ENCODE results near the gene ETV3L. TPM values are rescaled to one million over a fixed set of nuclear protein-coding genes. Genes with fewer than 3 reads are reported as not detected.
"Not testable (repeated sequence)": the region's sequence is repeated elsewhere in the genome, so short reads cannot be mapped to it uniquely, and the experiment has no call there.

The ETV3L gene
- total and polyA plus RNA-seq, 5 donors from 2014 or later, result not detected

DNA sequence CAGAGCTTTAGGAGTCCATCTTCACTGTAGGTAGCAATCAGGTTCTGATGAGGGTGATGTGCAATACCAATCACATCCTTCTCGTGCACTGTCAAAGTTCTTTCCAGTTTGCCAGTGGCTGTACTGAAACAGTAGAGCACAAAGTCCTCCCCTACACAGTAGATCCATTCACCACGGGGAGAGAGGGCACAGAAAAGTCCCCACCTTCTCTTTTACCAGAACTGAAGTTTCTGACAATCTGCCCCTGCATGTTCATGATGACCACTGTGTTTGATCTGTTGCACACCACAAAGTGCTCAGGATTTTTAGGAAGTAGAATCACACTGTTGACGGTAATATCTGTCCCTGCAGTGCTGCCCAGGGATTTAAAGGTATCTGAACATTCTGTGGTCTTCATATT is 40.4 kb downstream of the ETV3L start:
- H3K4me3 ChIP-seq (ENCODE audit: low read depth, low read length); DNase-seq; H3K27me3 ChIP-seq (ENCODE audit: control insufficient read depth, insufficient read depth, low read length); H3K36me3 Mint-ChIP-seq; H3K4me1 ChIP-seq (ENCODE audit: control insufficient read depth, insufficient read depth, low read length, poor library complexity, severe bottlenecking); H3K9me3 ChIP-seq (ENCODE audit: control insufficient read depth in 2 of 2, low read length in 2 of 2); H3K4me1 Mint-ChIP-seq; H3K27ac ChIP-seq (ENCODE audit: insufficient read depth, low read length, poor library complexity, severe bottlenecking); H3K27ac Mint-ChIP-seq; ATAC-seq (ENCODE audit: low read depth in 2 of 2); H3K36me3 ChIP-seq (ENCODE audit: control insufficient read depth, insufficient read depth, low read length); H3K4me3 Mint-ChIP-seq: not testable (repeated sequence)
- peaks cover 0 to 16% (median 6%) of the 10 kb centered on the region in 7 donors for H3K9me3 Mint-ChIP-seq
- peaks cover 42% of the 10 kb centered on the region for H3K27me3 Mint-ChIP-seq

DNA sequence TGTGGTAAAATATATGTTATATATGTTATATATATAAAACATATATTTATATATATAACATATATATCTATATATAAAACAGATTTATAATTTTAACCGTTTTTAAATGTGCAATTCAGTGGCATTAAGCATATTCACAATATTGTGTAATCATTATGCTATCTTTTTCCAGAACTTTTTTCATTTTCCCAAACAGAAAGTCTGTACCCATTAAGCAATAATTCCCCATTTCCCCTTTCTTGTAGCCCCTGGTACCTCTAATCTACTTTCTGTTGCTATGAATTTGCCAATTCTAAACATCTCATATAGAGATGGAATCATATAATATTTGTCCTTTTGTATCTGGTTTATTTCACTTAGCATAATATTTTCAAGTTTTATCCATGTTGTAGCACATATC is 43.3 kb downstream of the ETV3L start:
- H3K27me3 Mint-ChIP-seq, result peaks cover 59% of the 10 kb centered on the region

DNA sequence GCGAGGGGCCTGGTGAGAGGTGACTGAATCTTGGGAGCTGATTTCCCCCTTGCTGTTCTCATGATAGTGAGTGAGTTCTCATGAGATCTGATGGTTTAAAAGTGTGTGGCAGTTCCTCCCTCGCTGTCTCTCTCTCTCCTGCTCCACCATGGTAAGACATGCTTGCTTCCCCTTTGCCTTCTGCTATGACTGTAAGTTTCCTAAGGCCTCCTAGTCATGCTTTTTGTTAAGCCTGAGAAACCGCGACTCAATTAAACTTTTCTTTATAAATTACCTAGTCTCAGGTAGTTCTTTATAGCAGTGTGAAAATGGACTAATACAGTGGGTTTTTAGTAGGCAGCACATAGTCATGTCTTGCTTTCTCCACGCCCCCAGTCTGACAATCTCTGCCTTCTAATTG is 43.9 kb downstream of the ETV3L start:
- DNase-seq; H3K4me3 ChIP-seq (ENCODE audit: low read depth, low read length); H3K4me1 Mint-ChIP-seq; H3K27me3 ChIP-seq (ENCODE audit: control insufficient read depth, insufficient read depth, low read length); H3K27ac ChIP-seq (ENCODE audit: insufficient read depth, low read length, poor library complexity, severe bottlenecking); H3K36me3 Mint-ChIP-seq; H3K4me1 ChIP-seq (ENCODE audit: control insufficient read depth, insufficient read depth, low read length, poor library complexity, severe bottlenecking); ATAC-seq (ENCODE audit: low read depth in 2 of 2); H3K36me3 ChIP-seq (ENCODE audit: control insufficient read depth, insufficient read depth, low read length); H3K4me3 Mint-ChIP-seq; H3K27ac Mint-ChIP-seq: not testable (repeated sequence)
- peaks cover 62% of the 10 kb centered on the region for H3K27me3 Mint-ChIP-seq
- H3K9me3 Mint-ChIP-seq, result peaks cover 1 to 16% (median 8%) of the 10 kb centered on the region in 7 donors
- H3K9me3 ChIP-seq (ENCODE audit: control insufficient read depth in 2 of 2, low read length in 2 of 2), result peaks cover 8 to 13% of the 10 kb centered on the region in 2 experiments

More for the DNA sequence above, 43.3 kb downstream of the ETV3L start:
- DNase-seq, result no peak
- H3K4me3 Mint-ChIP-seq, result no peak overlapping the region
- H3K4me1 Mint-ChIP-seq, result no peaks in the 10 kb centered on the region
- peaks cover 1 to 19% (median 8%) of the 10 kb centered on the region in 7 donors for H3K9me3 Mint-ChIP-seq
- peaks cover 8 to 13% of the 10 kb centered on the region in 2 experiments for H3K9me3 ChIP-seq (ENCODE audit: control insufficient read depth in 2 of 2, low read length in 2 of 2)
- no peaks in the 10 kb centered on the region for H3K36me3 Mint-ChIP-seq
- no peaks in the 10 kb centered on the region for H3K36me3 ChIP-seq (ENCODE audit: control insufficient read depth, insufficient read depth, low read length)
- no peaks in the 10 kb centered on the region for H3K4me1 ChIP-seq (ENCODE audit: control insufficient read depth, insufficient read depth, low read length, poor library complexity, severe bottlenecking)
- no peak overlapping the region for H3K27ac Mint-ChIP-seq
- ATAC-seq (ENCODE audit: low read depth in 2 of 2), result no peak
- no peak overlapping the region for H3K4me3 ChIP-seq (ENCODE audit: low read depth, low read length)
- peaks cover 3% of the 10 kb centered on the region for H3K27me3 ChIP-seq (ENCODE audit: control insufficient read depth, insufficient read depth, low read length)
- no peak overlapping the region for H3K27ac ChIP-seq (ENCODE audit: insufficient read depth, low read length, poor library complexity, severe bottlenecking)

GRCh38 chr1:157050836-157051235 is 48.8 kb downstream of the ETV3L start:
- Histone ChIP-seq H3K27ac (ENCODE audit: insufficient read depth, low read length, poor library complexity, severe bottlenecking) (no peak overlapping the region), H3K36me3 (ENCODE audit: control insufficient read depth, insufficient read depth, low read length) (no peaks in the 10 kb centered on the region), H3K27me3 (ENCODE audit: control insufficient read depth, insufficient read depth, low read length) (peaks cover 25% of the 10 kb centered on the region), H3K4me1 (ENCODE audit: control insufficient read depth, insufficient read depth, low read length, poor library complexity, severe bottlenecking) (peaks cover 6% of the 10 kb centered on the region), H3K9me3 (ENCODE audit: control insufficient read depth in 2 of 2, low read length in 2 of 2) (peaks cover 8 to 13% of the 10 kb centered on the region in 2 experiments), H3K4me3 (ENCODE audit: low read depth, low read length) (no peak overlapping the region)
- DNase-seq (no peak), ATAC-seq (ENCODE audit: low read depth in 2 of 2) (no peak)
- peaks cover 84% of the 10 kb centered on the region for H3K27me3 Mint-ChIP-seq
- peak overlapping the region in 1 of 4 donors; percentile 63 for H3K4me3 Mint-ChIP-seq
- H3K27ac Mint-ChIP-seq, result no peak overlapping the region
- H3K4me1 Mint-ChIP-seq, result peaks cover 0 to 11% (median 5%) of the 10 kb centered on the region in 4 donors
- H3K36me3 Mint-ChIP-seq, result peaks cover 4% of the 10 kb centered on the region
- H3K9me3 Mint-ChIP-seq, result peaks cover 1 to 18% (median 8%) of the 10 kb centered on the region in 7 donors

DNA sequence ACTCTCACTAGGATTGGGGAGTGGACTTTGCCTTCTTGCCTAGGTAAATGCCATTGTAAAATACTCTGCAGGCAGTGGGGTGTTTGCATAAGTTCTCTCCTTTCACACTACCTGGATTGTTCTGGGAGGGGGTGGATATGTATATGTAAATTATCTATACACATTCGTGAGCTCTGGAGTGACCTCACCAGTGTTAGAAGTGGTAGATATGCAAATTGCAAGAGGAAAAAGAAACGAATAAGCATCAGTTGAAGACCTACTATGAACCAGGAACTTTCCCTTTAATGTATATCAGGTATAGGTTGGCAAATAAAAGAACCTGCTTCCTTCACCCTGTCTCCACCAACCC is 52.6 kb downstream of the ETV3L start:
- ATAC-seq (ENCODE audit: low read depth in 2 of 2) (no peak), DNase-seq (no peak)
- Histone ChIP-seq H3K27ac (ENCODE audit: insufficient read depth, low read length, poor library complexity, severe bottlenecking) (no peak overlapping the region), H3K27me3 (ENCODE audit: control insufficient read depth, insufficient read depth, low read length) (peaks cover 49% of the 10 kb centered on the region), H3K9me3 (ENCODE audit: control insufficient read depth in 2 of 2, low read length in 2 of 2) (peaks cover 3 to 8% of the 10 kb centered on the region in 2 experiments), H3K4me1 (ENCODE audit: control insufficient read depth, insufficient read depth, low read length, poor library complexity, severe bottlenecking) (peaks cover 11% of the 10 kb centered on the region), H3K4me3 (ENCODE audit: low read depth, low read length) (no peak overlapping the region), H3K36me3 (ENCODE audit: control insufficient read depth, insufficient read depth, low read length) (no peaks in the 10 kb centered on the region)
- no peak overlapping the region for H3K27ac Mint-ChIP-seq
- peaks cover 4% of the 10 kb centered on the region for H3K36me3 Mint-ChIP-seq
- H3K4me1 Mint-ChIP-seq, result peaks cover 0 to 15% (median 9%) of the 10 kb centered on the region in 4 donors
- H3K27me3 Mint-ChIP-seq, result peaks cover 88% of the 10 kb centered on the region
- H3K9me3 Mint-ChIP-seq, result peaks cover 1 to 11% (median 5%) of the 10 kb centered on the region in 7 donors
- peak overlapping the region in 3 of 4 donors; percentile 37 to 81 (median 66) for H3K4me3 Mint-ChIP-seq

- Histone ChIP-seq H3K4me1 (ENCODE audit: control insufficient read depth, insufficient read depth, low read length, poor library complexity, severe bottlenecking) (peaks cover 11% of the 10 kb centered on the region), H3K36me3 (ENCODE audit: control insufficient read depth, insufficient read depth, low read length) (no peaks in the 10 kb centered on the region), H3K27me3 (ENCODE audit: control insufficient read depth, insufficient read depth, low read length) (peaks cover 56% of the 10 kb centered on the region), H3K9me3 (ENCODE audit: control insufficient read depth in 2 of 2, low read length in 2 of 2) (no peaks in the 10 kb centered on the region), H3K27ac (ENCODE audit: insufficient read depth, low read length, poor library complexity, severe bottlenecking) (no peak within 1 kb of the TSS), H3K4me3 (ENCODE audit: low read depth, low read length) (peak within 1 kb of the TSS; percentile 53)
- Mint-ChIP-seq H3K9me3 (peaks cover 0 to 10% (median 0%) of the 10 kb centered on the region in 7 donors), H3K4me1 (peaks cover 0 to 15% (median 9%) of the 10 kb centered on the region in 4 donors), H3K27me3 (peaks cover 90% of the 10 kb centered on the region), H3K36me3 (peaks cover 4% of the 10 kb centered on the region), H3K4me3 (peak within 1 kb of the TSS; percentile 81 to 96 (median 93)), H3K27ac (peak within 1 kb of the TSS in 1 of 3 donors; percentile 80)
- DNase-seq (peak in 1 of 3 donors; percentile 11), ATAC-seq (ENCODE audit: low read depth in 2 of 2) (peak; percentile 18 to 36)
Measured at GRCh38 chr1:157045250-157046218, 54.1 kb downstream of the ETV3L start, which contains the start of gene ARHGEF11. ARHGEF11 (minus strand) TSS chr1:157045742; CDS start chr1:157044330, 1,412 bp downstream.

GRCh38 chr1:157044326-157044725 is 55.3 kb downstream of the ETV3L start:
- H3K4me3 Mint-ChIP-seq, result peak overlapping the region in 2 of 4 donors; percentile 27 to 40
- Histone ChIP-seq H3K4me3 (ENCODE audit: low read depth, low read length) (no peak overlapping the region), H3K27me3 (ENCODE audit: control insufficient read depth, insufficient read depth, low read length) (peaks cover 51% of the 10 kb centered on the region), H3K9me3 (ENCODE audit: control insufficient read depth in 2 of 2, low read length in 2 of 2) (no peaks in the 10 kb centered on the region), H3K27ac (ENCODE audit: insufficient read depth, low read length, poor library complexity, severe bottlenecking) (no peak overlapping the region), H3K36me3 (ENCODE audit: control insufficient read depth, insufficient read depth, low read length) (no peaks in the 10 kb centered on the region), H3K4me1 (ENCODE audit: control insufficient read depth, insufficient read depth, low read length, poor library complexity, severe bottlenecking) (peaks cover 11% of the 10 kb centered on the region)
- DNase-seq, result no peak
- peaks cover 88% of the 10 kb centered on the region for H3K27me3 Mint-ChIP-seq
- H3K36me3 Mint-ChIP-seq, result peaks cover 4% of the 10 kb centered on the region
- H3K27ac Mint-ChIP-seq, result no peak overlapping the region
- no peak for ATAC-seq (ENCODE audit: low read depth in 2 of 2)
- H3K9me3 Mint-ChIP-seq, result peaks cover 0 to 5% (median 0%) of the 10 kb centered on the region in 7 donors
- H3K4me1 Mint-ChIP-seq, result peaks cover 0 to 15% (median 9%) of the 10 kb centered on the region in 4 donors

All from CD4-positive, CD25-positive, alpha-beta regulatory T cell (primary cell).